Ramos (cell line): ENCODE results near the gene RCE1.

Experiments
- in situ Hi-C: fragments of 300-500 bp; cut with MboI; formaldehyde crosslinking; loops from one replicate; pipeline ENCODE4 v1.14.3; 2022; ENCODE audit warnings: low sequenced_read_pairs; ENCODE audit not compliant: unreplicated experiment

The RCE1 gene

DNA sequence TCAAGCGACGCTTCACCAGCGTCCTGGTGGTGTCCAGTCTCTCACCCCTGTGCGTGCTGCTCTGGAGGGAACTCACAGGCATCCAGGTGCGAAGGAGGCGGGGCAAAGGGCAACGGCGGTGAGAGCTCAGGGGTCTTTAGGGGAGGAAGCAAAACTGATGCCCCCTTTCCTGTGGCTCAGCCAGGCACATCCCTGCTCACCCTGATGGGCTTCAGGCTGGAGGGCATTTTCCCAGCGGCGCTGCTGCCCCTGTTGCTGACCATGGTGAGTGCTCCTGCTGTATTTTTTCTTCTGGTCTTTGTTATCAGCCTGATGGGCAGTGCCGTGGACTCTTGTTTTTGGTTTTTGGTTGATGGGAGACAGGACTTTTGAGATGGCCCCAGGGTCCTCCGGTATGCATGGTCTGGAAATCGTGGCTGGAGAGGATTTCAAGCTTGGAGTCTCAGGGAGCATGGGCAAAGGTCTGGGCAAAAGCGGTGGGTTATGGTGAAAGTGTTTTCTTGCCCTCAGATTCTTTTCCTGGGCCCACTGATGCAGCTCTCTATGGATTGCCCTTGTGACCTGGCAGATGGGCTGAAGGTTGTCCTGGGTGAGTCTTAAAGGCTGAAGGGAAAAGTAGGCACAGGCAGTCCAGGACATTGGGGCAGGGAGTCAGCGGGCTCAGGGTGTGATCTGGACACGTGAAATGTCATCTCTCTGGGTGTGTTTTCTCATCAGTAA lies 695 bp downstream of the RCE1 start:
- in situ Hi-C loops = loop anchor here (5.0 kb wide), 1 partner anchor 38 kb away; no protein-coding TSS in a partner anchor

DNA sequence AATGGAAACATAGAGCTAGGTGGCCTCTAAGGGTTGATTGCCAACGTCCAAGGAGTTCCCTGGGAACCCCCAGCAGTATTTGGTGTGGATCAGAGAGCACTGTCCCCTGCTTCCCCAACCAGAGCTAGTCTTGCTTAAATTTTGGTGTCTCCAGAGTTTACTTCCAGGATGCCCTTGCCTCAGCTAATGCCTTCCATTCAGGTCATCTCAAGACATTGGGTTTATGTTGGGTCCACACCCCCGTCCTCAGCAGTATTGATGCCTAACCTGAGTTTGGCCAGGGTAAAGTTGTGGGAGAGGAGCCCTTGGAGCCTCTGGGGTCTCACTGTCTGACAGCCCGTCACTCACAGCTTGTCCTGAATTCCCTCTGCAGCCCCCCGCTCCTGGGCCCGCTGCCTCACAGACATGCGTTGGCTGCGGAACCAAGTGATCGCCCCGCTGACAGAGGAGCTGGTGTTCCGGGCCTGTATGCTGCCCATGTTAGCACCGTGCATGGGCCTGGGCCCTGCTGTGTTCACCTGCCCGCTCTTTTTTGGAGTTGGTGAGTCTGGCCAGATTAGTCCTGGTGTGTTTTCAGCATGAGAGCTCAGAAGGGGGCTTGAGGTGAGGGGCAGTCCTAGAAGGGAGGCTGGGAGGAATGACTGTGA lies 1.4 kb downstream of the RCE1 start:
- in situ Hi-C loops = loop anchor here (5.0 kb wide), 1 partner anchor 38 kb away; no protein-coding TSS in a partner anchor

DNA sequence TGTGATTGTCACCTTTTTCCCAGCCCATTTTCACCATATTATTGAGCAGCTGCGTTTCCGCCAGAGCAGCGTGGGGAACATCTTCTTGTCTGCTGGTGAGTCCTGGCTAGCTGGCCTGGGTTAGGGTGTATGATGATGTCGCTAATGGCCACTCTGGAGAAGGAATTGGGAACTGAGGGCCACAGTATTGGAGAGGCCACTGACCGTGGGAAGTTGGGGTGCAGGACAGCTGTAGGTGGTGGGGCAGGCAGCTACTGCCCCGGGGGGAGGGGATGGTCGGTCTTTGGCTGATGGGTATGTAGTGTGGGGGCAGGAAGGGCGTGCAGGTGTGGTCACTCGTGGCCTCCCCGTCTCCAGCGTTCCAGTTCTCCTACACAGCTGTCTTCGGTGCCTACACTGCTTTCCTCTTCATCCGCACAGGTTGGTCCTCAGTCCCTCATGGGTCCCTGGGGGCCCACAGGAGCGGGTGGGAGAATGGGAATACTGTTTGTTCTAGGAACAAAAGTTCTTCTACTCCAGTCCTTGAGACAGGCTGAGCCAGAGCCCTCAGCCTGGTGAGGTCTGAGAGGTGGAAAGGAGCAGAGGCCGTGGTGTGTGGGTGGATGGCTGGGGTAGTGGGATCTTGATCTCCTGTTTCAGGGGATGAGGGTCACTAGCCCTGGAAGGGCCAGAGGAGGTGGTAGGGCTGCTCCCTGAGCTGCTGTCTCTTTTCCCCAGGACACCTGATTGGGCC lies 2.1 kb downstream of the RCE1 start:
- in situ Hi-C loops = no loop called here

DNA sequence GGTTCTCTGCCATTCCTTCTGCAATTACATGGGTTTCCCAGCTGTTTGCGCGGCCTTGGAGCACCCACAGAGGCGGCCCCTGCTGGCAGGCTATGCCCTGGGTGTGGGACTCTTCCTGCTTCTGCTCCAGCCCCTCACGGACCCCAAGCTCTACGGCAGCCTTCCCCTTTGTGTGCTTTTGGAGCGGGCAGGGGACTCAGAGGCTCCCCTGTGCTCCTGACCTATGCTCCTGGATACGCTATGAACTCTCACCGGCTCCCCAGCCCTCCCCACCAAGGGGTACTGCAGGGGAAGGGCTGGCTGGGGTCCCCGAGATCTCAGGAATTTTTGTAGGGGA lies 2.6 kb downstream of the RCE1 start:
- in situ Hi-C loops = no loop called here

DNA sequence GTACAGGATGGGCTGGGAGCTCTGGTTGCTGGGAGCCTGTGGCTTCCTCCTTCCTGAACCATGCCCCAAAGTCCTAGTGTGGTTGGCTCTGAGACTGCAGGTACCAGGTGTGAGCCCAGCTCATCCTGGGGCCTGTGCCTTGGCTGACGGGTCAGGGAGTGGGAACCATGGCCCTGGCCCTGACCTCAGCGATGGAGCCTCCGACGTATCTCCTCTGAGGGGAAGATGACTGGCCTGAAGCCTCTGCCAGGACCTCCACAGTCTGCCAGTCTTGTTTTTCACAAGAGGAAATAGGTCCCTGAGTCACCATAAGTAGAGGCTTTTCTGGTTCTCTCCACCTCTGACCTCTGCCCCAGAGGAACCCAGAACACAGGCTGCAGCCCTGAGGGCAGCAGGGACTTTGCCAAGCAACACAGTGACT lies 3.4 kb downstream of the RCE1 start:
- in situ Hi-C loops = no loop called here

DNA sequence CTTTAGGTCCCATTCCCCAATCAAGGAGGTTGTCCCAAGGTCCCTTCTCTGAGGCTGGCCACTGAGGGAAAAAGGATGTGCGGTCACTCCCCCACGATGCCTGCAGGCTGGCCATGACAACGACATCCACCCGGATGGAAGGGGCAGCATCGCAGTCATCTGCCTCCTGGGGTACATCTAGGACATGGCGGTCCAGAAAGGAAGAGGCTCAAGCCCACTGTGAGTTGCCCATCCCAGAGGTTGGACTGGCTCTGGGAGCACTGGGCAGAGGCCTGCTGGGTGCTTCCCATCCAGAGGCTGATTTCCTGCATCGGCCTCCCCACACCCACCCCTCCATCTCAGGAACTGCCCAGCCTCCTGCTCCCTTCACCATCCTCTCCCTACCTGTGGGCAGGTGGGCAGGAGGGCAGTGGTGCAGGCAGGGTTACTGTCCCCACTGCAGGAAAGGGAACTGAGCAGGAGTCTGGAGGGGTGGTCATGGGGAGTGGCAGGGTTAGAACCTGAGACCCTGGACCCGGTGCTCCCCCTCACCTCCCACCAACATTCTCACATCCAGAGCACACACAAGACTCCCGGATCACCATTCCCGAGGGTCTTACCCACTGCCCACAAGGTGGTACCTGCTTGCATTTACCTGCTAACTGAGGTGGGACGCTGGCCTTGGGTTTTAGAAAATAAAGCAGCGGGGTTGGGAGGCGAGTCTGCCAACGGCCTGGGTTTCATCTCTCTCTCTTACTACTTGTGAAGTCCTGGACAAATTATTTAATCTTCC lies 4.4 kb downstream of the RCE1 start:
- in situ Hi-C loops = no loop called here

DNA sequence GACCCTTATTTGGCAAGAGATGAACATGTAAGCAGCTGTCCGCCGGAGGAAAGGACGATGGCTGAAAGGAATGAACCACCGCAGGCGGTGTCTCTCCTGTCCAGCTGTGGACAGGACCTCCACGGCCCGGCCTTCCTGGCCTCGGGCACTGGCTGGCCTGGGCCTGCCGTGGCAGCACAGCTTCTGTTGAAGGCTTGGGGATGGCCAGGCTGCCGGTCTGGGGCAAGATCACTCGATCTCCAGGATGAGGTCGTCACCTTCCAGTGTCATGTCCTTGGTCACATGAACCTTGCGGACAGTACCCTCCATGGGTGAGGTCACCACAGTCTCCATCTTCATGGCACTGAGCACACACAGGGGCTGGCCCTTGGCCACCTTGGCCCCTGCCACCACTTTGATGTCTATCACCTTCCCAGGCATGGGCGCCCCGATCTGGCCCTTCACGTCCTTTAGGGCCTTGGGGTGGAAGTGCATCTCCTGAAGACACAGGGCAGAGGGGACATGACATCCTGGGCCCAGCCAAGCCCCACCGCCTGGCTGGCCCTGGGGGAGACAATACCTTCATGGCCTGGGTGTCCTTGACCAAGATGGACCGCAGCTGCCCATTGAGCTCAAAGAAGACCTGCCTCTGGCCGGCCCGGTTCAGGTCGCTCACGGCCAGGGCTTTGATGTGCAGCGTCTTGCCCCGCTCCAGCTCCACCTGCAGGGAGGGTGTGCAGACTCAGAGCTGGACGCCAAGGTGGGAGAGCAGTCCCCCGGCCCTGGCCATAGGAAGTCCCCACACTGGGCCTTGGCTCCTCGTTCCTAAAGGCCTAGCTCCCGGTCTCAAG lies 5.6 kb downstream of the RCE1 start:
- in situ Hi-C loops = no loop called here

DNA sequence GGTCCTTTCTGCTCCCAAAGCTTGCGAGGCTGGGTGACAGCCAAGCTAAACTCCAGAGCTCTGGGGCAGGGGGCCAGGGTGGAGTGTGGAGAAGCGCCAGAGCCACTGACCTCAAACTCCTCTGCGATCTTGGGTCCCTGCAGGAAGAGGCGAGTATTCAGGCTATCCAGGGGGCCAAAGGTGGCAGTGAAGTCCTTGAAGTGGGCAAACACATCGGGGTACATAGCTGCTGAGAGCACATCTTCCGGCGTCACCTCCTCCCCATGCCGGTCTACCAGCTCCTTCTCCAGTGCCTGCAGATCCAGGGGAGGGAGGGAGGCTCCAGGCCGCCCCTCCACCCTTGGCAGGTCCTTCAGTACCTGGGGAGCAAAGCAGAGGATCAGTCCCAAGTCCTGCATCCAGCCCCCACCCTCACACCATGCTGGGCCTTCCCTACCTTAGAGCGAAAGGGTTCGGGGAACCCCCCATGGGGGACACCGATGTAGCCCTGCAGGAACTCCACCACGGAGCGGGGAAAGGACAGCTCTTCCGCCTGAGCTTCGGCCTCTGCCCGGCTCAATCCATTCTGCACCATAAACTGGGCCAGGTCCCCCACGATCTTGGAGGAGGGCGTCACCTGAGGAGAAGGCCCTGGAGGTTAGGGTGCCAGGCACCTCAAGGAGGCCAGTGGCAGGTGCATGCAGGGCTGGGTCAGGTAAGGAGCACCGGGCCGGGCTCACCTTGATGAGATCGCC lies 6.4 kb downstream of the RCE1 start:
- in situ Hi-C loops = no loop called here

DNA sequence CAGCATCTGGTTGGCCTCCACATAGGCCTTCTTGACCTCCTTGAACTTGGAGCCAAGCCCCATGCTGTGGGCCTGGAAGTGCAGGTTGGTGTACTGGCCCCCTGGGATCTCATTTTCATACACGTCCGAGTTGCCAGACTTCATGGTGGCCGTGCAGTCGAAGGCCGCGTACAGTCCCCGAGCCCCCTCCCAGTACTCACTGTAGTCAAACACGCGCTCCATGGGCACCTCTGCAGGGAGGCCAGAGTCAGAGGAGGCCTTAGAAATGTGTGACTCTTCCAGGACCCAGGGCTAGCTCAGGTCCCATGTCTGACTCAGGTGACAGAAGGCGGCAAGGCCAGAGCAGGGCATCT lies 7.0 kb downstream of the RCE1 start:
- in situ Hi-C loops = no loop called here

DNA sequence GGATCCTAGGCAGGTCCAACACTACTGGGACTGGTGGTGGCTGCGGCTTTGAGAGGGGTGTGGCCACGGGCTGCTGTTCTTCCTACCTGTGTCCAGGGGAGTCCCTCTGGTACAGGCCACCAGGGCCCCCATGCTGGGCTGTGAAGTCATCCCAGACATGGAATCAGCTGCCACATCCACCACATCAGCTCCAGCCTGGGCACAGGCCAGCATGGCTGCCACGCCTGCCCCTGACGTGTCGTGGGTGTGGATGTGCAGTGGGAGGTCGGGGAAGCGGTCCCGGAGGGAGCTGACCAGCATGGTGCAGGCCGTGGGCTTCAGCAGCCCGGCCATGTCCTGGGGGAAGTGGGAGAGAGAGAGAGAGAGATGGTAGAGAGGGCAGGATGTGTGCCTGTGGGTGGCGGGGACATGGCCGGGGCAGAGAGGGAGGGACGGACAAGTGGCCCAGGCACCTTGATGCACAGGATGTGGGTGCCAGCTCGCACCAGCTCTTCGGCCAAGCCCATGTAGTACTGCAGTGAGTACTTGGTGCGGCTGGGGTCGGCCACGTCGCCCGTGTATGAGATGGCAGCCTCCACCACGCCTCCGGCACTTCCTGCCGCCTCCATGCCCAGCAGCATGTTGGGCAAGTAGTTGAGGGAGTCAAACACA lies 7.5 kb downstream of the RCE1 start:
- in situ Hi-C loops = no loop called here

DNA sequence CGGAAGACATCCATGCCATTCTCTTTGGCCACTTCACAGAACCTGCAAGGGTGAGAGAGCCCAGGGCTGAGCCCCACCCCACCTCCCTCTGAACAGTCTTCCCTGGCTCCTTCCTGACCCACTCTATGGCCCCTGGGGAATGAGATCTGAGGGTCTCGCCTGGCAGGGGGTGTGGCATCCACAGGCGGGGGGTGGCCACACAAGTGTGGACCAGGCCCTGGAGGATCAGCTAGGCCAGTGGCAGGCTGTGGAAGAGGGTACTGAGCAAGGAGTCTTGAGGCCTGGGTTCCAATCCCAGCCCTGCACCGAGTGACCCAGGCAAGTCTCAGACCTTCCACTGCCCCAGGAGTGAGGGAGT lies 8.0 kb downstream of the RCE1 start:
- in situ Hi-C loops = no loop called here

DNA sequence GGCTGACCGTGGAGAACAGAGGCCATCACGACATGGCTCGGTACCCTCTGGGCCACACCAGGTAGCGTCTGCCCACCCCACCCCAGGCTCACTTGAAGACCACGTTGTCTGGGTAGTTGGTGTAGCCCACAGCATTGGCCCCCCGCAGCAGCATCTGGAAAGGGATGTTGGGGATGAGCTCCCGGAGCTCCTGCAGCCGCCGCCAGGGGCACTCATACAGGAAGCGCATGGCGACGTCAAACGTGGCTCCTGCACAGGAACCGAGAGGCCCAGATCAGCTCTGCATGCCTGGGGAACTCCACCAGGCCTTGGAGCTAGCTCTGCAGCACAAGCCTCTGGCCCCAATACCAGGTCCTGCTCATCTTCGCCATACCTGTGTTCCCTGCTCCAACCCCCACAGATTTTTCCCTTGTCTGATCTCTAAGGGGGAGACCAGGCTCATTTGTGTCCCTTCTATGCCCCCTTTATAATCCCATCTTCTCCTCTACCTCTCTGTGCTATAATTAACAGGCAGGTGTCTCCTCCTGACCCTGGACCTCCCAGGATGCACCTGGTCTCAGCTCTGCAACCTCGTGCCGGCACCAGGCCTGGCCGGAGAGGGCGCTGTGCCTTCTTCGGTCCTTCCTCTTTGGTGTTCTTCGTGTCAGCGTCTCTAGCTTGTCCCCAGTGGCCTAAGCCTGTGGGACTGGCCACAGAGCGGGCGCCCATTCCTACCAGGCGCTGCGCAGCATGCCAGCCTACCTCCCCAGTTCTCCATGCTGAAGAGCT lies 8.6 kb downstream of the RCE1 start:
- in situ Hi-C loops = no loop called here

DNA sequence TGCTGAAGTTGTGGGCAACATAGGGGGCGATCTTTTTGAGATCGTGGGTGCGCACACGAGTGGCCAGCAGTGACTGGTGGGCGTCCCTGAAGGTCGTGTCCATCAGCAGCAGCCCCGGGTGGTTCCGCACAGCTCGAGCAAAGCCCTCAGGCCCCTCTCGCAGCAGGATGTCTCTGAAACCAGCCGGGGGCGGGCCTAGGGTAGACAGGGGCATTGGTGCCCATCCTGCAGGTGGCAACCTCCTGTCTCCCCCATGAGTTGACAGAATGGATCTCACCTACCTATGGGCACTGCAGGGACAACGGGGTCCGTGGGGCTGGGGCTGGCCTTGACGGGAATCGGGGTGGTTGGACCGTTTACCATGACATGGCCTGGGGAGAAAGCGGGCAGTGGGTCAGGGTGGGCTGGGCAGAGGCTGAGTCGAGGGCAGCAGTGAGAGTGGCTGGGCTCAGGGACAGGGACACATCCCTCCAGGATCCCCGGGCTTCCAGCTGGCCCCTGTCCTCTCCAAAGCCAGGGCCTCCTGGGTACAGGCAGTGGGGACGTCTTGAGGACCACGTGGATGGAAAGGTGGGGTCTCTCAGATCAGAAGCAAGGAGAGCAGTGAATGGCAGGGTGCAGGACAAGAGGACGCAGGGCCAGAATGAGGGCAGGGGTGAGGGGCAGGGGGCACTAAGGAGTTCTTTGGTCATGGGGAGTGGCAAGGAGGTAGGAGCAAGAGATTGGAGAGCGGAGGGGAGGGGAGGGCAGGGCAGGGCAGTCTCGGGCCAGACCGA lies 9.4 kb downstream of the RCE1 start:
- in situ Hi-C loops = no loop called here

DNA sequence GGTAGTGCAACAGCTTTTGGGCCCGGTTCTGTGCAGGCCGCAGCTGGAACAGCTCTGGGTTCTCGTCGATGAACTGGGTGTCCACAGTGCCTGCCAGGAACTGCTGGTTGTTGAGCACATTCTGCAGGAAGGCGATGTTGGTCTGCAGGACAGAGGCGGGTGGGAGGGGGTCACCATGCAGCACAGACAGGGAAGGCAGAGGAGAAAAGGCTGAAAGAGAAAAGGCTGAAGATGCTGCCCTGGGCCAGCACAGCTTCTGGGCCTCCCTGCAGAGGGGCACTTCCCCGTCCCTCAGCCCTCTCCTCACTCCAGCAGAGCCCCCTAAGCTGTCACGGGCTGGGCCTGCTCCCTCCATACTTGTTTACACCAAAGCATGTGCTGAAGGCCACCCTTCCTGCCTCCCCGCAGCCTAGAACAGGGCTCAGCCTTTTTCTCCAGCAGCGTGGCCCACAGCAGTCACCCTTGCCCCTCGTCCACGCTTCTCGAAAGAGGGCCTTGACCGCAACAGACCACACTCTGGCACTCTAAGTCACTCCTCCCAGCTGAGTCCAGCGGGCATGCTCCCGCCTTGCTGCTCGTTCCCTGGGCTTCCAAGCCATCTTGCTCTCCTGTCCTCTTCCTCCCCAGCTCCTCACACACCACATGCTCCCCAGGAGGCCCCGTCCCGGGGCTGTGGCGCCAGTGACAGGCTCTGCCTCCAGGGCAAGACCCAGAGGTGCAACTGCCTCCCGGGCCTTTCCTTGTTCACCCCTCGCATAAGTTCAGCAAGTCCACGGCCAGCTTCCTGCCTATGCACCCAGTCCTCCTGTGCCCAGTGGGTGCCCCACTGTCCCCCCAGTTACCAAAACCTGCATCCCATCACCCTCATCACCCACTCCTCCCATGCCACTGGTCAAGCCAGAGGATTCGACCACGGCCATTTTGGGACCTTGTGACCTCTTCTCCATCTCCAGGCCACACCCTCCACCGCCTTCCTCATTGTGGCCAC lies 10.3 kb downstream of the RCE1 start:
- in situ Hi-C loops = no loop called here

DNA sequence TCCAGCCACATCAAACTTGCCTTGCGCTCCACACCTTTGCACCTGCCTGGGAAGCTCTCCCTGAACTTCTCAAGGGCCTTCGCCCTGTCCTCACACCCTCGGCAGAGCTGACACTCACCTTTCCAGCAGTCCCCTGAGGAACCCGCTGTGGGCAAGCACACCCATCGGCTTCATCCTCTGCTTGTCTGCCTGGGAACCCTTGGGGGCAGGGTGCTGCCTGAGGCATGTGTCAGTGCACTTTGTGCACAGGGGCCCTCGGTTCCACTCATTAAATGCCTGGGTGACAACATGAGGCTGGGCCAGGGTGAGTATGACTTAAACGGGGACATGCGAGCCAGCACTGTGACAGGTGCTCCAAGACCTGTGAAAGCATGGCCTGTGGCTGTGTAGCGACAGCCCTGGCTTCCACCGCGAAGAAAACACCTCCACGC lies 11.0 kb downstream of the RCE1 start:
- in situ Hi-C loops = no loop called here

DNA sequence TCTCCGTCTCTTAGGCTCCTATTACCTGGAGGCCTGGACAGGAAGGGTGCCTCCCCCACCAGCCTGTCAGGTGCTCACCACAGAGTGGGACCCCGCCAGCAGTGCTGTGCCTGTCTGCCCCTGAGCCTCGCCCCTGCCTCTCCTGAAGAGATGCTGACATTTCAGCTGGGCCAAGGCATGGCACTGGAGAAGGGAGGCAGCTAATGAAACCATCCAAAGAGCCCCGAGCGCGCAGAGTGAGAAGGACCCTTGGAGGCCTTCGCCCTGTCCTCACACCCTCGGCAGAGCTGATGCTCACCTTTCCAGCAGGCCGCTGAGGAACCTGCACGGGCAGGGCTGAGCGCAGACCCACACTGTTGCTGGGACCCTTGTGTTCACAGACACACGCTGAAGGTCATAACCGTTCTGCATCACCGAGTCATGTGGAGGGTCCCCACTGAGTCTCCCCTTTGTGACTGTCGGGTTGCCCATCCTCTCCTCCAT lies 11.5 kb downstream of the RCE1 start:
- in situ Hi-C loops = no loop called here
